HG02884 (cell line): ENCODE data around the gene EIF4ENIF1.
"Not testable (repeated sequence)": the region's sequence is repeated elsewhere in the genome, so short reads cannot be mapped to it uniquely, and the experiment has no call there.

Source experiments
- ATAC-seq: cut with Tn5 transposase; IDR thresholded peaks from one replicate; pipeline ENCODE4 v1.9.1; 2021; ENCODE audit warnings: mild to moderate bottlenecking, moderate library complexity; ENCODE audit not compliant: unreplicated experiment

The EIF4ENIF1 gene, protein sequence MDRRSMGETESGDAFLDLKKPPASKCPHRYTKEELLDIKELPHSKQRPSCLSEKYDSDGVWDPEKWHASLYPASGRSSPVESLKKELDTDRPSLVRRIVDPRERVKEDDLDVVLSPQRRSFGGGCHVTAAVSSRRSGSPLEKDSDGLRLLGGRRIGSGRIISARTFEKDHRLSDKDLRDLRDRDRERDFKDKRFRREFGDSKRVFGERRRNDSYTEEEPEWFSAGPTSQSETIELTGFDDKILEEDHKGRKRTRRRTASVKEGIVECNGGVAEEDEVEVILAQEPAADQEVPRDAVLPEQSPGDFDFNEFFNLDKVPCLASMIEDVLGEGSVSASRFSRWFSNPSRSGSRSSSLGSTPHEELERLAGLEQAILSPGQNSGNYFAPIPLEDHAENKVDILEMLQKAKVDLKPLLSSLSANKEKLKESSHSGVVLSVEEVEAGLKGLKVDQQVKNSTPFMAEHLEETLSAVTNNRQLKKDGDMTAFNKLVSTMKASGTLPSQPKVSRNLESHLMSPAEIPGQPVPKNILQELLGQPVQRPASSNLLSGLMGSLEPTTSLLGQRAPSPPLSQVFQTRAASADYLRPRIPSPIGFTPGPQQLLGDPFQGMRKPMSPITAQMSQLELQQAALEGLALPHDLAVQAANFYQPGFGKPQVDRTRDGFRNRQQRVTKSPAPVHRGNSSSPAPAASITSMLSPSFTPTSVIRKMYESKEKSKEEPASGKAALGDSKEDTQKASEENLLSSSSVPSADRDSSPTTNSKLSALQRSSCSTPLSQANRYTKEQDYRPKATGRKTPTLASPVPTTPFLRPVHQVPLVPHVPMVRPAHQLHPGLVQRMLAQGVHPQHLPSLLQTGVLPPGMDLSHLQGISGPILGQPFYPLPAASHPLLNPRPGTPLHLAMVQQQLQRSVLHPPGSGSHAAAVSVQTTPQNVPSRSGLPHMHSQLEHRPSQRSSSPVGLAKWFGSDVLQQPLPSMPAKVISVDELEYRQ

DNA sequence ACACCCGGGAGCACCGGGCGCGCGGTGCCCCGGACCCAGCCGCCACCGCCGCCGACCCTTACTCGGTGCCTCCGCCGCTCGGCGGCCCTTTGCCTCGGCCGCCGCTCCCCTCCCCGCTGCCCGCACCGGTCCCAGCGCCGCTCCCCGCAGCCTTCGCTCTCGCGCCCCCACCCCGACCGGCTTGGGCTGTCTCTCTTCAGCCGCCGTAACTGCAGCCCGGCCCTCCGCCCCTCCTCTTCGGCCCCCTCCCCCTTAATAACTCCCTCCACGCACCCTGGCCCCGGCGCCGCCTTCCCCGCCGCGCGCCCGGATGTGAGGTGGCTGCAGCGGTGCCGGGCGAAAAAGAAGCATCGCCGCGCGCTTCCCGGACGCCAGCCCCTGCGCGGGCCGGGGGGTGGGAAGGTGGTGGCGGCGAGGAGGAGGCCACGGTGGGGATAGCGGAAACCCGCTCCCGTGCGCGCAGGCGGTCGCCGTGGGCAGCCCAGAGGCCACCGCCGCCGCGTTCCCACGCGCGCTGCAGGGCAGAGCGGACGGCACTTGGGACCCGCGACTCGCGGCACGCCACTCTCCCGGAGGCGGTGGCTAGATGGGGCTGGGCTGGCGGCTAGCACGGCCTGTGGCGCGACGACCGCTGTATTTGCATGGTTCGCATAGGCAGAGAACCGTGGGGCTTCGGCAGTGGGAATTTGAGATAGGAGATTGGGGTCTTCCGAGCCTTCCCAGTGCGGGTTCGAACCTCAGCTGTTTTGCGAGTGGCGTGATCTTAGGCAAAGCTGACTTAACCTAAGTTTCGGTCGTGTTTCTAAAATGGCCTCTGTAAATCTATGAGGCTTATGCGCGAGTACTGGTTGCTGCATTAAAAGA lies at the start of gene EIF4ENIF1:
Gene EIF4ENIF1 (minus strand): TSS at position 211 of the 864 bp plus-strand sequence. CDS start 1,124 bp downstream, outside the sequence.
- ATAC-seq, result peak; percentile 37

DNA sequence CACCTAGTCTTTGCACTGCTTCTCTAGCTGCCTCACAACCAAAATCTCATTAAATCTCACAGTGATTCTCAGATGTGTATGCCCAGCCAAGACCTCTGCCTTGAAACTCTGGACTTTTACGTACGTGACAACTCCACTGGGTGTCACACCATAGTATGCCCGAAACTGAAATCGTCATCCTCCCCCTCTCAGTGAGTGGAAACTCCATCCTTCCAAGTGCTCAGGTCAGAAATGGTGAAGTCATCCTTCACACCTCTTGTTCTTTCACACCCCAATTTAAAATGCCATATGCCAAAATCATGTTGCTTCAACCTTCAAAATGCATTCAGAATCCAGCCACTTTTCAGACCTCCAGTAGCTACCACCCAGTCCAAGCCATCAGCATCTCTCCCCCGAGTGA lies 49.2 kb upstream of the EIF4ENIF1 start:
- no peak for ATAC-seq

DNA sequence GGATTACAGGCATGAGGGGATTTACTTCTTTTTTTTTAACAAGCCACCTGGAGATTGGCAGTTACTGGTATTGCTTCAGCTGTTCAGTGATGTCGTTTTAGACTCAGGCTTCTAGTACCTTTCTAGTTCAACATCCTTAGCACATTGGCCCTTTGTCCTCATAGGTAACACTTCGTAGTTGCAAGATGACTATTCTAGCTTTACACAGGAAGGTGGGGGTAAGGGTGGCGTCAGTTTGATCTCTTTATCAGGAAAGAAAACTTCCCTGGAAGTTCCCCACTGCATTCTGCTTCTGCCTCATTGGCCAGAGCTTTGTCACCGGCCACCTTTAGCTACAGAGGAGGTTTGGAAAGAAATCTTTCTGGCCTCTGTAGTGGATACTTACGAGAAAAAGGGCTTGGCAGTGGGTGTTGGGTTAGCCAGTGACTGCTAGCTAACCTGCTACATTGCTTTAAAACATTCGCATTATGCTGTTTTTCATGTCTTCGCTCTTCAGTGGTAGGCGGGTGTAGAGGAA lies 47.4 kb upstream of the EIF4ENIF1 start:
- ATAC-seq, result peak; percentile 59

DNA sequence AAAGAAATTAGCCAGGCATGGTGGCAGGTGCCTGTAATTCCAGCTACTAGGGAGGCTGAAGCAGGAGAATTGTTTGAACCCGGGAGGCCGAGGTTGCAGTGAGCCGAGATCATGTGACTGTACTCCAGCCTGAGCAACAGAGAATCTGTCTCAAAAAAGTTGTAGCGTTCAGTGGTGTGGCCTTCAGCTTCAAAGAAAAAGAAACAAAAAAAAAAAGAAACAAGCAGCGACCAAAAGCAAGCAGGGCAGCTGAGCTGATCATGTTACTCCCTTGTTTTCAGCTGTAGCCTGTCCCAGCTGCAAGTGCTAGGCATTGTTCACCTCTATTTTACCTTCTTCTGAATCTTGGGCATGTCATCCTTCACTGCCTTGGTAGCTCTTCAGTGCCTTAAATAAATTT lies 43.7 kb upstream of the EIF4ENIF1 start:
- no peak for ATAC-seq

DNA sequence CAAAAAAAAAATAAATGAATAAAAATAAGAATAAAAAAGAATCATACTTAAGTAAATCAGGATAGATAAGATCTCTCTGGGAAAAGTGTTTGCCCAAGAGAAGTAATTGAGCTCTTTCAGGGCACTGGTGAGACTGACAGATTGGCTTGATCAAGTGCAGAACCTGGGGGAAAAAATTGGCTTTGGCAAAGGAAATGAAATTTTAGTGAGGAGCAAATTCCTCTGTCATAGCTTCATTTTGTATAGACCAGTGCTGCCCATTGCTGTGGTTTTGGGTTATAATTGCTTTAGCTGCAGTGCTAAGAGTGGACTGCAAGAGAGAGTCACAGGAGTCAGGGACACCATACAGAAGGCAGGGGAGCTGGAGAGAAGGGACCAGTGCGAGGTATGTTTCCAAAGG lies 42.4 kb upstream of the EIF4ENIF1 start:
- no peak for ATAC-seq

DNA sequence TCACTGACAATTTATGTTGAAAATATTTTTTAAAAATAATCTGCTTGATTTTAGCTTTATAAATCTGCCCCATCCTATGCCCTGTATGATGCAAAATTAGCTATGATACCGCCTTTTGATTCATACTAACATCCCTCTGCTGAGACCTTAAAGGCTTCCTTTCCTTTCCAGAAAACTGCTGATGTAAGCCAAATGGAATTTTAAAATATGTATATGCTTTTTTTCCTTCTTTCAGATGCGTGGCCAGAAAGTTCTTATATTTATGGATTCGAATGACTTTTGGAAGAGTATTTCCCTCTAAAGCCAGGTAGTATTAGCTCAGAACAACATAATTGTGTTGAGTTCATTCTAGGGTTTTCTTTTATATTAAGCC lies 41.2 kb upstream of the EIF4ENIF1 start:
- ATAC-seq, result no peak

DNA sequence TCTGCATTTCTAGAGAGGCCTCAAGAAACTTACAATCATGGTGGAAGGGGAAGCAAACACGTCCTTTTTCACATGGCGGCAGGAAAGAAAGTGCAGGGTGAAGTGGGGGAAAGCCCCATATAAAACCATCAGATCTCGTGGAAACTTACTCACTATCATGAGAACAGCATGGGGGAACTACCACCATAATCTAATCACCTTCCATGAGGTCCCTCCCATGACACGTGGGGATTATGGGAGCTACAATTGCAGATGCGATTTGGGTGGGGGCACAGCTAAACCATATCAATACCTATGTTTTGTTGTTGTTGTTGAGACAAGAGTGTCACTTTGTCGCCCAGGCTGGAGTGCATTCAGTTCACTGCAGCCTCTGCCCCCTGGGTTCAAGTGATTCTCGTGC lies 36.6 kb upstream of the EIF4ENIF1 start:
- ATAC-seq, result no peak

DNA sequence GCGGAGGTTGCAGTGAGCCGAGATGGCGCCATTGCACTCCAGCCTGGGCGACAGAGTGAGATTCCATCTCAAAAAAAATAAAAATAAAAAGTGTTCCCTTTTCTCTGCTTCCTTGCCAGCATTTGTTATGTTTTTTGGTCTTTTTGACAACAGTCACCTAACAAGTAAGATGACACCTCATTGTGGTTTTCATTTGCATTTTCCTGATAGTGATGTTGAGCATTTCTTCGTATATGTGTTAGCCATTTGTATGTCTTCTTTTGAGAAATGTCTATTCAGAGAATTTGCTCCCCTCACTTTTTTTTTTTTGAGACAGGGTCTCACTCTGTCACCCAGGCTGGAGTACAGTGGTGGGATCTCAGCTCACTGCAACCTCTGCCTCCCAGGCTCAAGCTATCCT lies 34.5 kb upstream of the EIF4ENIF1 start:
- not testable (repeated sequence) for ATAC-seq

DNA sequence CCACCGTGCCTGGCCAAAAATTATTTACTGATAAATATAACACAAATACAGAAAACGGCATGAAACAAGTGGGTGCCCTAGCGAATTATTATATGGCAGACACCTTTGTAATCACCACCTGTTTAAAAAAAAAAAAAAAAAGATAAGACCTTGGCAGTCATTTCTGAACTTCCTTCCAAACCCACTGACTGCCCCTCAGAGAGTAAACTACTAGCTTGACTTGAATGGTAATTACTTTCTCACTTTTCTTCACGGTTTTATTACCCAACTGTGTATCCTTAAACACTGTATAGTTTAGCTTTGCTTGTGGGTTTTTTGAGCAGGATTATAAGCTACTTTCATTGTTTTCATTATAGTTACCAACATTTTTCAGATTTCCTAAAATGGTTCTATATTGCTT lies 30.4 kb upstream of the EIF4ENIF1 start:
- no peak for ATAC-seq

DNA sequence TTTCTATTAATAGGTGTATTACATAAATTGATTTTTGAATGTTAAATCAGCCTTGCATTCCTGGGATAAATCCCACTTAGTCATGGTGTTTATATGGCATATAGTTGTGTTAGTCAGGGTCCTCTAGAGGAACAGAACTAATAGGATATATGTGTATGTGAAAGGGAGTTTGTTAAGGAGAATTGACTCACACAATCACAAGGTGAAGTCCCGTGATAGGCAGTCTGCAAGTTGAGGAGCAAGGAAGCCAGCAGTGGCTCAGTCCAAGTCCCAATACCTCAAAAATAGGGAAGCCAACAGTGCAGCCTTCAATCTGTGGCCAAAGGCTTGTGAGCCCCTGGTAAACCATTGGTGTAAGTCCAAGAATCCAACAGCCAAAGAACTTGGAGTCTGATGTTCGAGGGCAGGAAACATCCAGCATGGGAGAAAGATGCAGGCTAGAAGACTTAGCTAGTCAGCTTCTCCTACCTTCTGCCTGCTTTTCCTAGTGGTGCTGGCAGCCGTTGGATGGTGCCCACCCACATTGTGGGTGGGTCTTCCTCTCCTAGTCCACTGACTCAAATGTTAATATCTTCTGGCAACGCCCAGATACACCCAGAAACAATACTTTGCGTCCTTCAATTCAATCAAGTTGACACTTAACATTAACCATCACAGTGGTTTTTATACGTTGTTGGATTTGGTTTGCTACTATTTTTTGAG lies 19.6 kb upstream of the EIF4ENIF1 start:
- no peak for ATAC-seq

DNA sequence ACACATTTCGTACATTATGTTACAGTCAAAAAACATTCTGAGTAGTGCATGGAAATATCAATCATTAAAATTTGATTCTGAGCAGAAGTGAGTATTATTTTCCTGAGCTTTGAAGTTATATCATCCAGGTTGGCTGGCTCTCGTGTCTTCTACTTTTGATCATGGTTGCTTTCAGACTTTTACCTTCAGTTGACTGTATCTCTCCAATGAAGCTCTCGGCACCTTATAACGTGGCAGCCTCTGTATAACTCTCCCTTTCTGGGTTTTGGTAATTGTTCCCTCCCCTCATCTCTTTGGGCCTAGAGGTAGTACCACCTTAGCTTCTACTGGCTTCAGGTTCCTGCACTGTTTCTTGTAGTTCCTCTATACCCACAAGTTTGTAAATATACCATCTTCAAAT lies 18.9 kb upstream of the EIF4ENIF1 start:
- no peak for ATAC-seq

DNA sequence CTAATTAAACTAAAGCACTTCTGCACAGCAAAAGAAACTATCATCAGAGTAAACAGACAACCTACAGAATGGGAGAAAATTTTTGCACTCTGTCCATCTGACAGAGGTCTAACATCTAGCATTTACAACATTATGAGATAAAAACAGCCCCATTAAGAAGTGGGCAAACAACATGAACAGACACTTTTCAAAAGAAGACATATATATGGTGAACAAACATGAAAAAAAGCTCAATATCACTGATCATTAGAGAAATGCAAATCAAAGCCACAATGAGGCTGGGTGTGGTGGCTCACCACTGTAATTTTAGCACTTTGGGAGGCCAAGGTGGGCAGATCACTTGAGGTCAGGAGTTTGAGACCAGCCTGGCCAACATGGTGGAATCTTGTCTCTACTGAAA lies 17.9 kb upstream of the EIF4ENIF1 start:
- ATAC-seq, result not testable (repeated sequence)

DNA sequence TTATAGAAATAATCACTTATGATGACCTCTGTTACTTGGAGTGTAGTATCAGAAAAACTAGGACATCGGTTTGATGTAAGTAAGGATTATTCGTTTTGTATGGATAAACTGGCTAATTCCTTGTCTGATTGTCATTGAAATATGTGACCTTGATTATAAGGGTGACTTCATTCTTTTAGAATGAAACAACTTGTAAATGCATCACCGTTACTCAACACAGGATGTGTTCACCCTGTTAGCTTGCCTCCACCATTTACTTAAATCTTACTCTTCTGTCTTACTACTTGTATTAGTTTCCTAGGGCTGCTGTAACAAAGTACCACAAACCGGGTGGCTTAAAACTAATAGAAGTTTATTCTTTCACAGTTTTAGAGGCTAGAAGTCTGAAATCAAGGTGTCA lies 14.6 kb upstream of the EIF4ENIF1 start:
- ATAC-seq, result no peak

DNA sequence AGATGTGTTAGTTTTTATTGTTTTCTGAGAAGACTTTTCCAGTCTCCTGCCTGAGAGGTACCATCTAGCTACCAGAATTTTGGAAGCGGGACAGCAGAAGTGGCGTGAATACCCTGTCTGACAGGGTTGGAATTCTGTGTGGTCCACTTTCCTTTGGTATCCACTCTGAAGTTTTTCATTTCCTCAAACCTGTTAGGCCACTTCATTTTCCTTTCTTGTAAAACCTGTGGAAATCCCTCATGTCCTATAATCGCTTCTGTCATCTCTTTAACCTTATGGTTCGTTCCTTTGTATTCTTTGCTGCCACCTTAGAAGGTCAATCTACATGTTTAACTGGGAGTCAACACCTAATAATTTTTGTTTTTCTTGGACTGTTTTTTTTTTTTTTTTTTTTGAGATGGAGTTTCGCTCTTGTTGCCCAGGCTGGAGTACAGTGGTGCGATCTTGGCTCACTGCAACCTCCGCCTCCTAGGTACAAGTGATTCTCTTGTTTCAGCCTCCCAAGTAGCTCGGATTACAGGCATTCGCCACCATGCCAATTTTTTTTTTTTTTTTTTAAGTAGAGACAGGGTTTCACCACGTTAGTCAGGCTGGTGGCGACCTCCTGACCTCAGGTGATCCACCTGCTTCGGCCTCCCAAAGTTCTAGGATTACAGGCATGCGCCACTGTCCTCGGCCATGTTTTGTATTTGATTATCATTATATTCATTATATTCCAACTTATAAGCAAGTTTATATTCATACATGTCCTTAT lies 13.7 kb upstream of the EIF4ENIF1 start:
- ATAC-seq, result no peak

DNA sequence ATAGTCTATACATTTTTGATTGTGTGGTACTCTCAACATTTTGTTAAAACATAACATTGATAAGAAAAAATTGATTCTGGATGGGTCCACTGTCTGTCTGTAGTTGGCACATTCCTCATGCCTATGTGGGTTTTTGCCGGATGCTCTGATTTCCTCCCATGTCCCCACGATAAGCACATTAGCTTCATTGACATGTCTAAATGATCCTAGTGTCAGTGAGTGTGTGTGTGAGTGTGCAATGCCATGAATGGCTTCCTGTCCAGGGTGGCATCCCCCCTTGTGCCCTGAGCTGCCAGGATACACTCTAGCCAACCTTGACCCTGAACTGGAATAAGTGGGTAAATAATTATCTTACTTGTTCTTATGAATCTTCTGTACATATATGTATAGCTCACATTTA lies 12.1 kb upstream of the EIF4ENIF1 start:
- no peak for ATAC-seq

DNA sequence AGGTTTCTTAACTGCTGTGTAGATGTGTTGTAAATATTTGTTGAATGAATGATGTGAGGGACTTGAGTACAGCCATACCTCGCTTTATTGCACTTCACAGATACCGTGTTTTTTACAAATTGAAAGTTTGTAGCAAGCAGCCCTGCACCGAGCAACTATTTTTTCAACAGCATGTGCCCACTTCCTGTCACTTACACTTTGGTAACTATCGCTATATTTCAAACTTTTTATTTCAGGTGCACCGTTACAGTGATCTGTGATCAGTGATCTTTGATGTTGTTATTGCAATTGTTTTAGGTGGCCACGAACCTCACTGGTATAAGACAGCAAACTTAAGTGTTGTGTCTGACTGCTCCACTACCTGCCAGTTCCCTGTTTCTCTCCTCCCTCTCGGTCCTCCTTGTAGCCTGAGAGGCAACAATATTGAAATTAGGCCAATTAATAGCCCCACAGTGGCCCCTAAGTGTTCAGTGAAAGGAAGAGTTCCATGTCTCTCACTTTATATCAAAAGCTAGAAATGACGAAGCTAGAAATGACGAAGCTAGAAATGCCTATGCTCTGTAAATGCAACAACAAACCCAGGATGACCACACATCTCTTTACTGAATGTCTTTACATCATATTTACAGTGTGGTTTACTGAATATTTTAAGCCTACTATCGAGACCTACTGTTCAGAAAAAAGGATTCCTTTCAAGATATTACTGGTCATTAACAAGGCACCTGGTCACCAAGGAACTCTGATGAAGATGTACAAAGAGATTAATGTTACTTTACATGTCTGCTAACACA lies 7.7 kb upstream of the EIF4ENIF1 start:
- ATAC-seq, result no peak

DNA sequence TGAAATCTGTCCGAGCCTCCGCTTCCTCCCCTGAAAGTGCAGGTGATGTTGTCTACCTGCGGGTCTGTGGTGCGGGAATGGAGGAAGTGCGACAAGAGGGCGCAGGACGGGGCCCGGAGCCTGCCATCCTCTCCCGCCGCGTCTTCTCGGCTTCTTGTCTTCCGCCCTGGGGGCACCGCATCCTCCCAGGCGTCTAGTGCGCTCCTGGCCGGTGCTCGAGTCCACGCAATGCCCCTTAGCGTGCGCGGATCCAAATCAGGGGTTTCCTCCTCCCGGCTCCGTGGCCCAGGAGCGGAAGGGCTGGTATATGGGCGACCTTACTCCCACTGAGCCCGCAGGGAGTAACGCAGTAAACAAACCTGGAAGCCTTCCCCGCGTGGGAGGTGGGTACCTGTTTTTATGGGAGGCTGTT lies 7.1 kb upstream of the EIF4ENIF1 start:
- ATAC-seq, result peak; percentile 19

DNA sequence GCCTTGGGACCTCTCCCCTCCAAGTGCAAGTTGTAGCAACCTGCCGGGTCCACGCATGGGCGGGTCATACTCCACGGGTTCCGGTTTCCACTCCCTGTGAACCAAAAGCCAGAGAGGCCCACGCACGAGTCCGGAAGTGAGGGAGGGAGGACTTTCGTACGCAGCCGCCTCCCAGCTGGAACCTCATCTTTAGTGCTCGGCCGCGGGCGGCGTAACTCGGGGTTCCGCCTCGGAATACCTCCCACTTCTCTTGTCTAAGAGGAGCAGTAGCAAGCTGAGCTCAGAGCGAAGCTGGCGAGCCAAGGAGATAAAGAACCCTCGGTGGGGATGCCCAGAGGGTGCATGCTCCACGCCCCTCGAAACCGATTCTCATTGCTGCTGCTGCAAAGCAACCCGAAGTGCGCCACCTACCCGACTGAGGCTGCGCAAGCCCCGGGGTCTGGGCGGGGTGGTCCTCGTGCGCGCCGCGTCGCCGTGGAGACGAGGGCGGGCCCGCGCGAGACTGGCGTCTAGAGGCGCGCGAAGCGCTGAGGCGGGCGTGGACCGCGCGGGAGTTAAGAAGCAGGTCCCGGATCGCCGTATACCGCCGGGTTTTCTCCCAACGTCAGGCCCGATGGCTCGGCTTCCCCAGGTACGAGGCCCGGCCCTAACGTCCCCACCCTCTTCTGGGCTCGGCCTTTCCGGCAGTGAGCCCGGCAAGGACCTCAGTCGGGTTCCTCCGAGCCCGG lies 6.5 kb upstream of the EIF4ENIF1 start, which contains the start of gene SFI1:
Gene SFI1 (plus strand): TSS at position 530 of the 728 bp plus-strand sequence. CDS start 11,749 bp downstream, outside the sequence.
- ATAC-seq, result peak; percentile 75
